GM12878 (cell line): ENCODE measurements around the gene PCDHGA1. TPM values are rescaled to one million over a fixed set of nuclear protein-coding genes. Genes with fewer than 3 reads are reported as not detected.
"Not testable (repeated sequence)": the region's sequence is repeated elsewhere in the genome, so short reads cannot be mapped to it uniquely, and the experiment has no call there.

ENCODE experiments used
- ATAC-seq: fragments of 200-7000 bp; cut with Tn5 transposase; 3 replicates; pipeline ENCODE4 v1.9.1; 2020; ENCODE audit warnings: mild to moderate bottlenecking, moderate library complexity
- BruUV-seq: library from RNA; stranded (reverse); fragments of 400-500 nt; replicated peaks from 2 replicates; lab custom pipeline; 2021; lab: Mats Ljungman, UMichigan
- CTCF ChIA-PET: fragments of 300-600 bp; sonication (Branson Sonifier 250); formaldehyde crosslinking; extraction: SDS; loops from one replicate; lab custom pipeline; 2021; ENCODE audit warnings: inconsistent platforms; lab: Yijun Ruan, JAX
- POLR2A ChIA-PET: fragments of 350-600 bp; formaldehyde crosslinking; extraction: SDS; loops from one replicate; lab custom pipeline; 2021; ENCODE audit warnings: inconsistent platforms; lab: Charles Lee
- RAD21 ChIA-PET: fragments of 300-600 bp; sonication (Branson Sonifier 250); formaldehyde crosslinking; loops from one replicate; lab custom pipeline; 2023; ENCODE audit warnings: antibody characterized with exemption; ENCODE audit not compliant: unreplicated experiment; lab: Charles Lee
- SMC1A ChIA-PET: fragments of 300-600 bp; sonication (Branson Sonifier 250); formaldehyde crosslinking; loops from one replicate; lab custom pipeline; 2023; ENCODE audit not compliant: unreplicated experiment, uncharacterized antibody; lab: Charles Lee
- DNase-seq: peaks from one replicate; pipeline ENCODE4 v3.0.0-alpha.2; 2011; ENCODE audit warnings: low read depth, low spot score
- FAIRE-seq: peaks from 3 replicates; lab custom pipeline; 2011; peaks lifted over from hg19 to GRCh38; lab: Jason Lieb, UNC
- H2AFZ ChIP-seq: 2 replicates; pipeline ENCODE4 v1.6.0; 2011; ENCODE audit warnings: low read depth, low read length, control low read depth; ENCODE audit not compliant: control insufficient read depth
- H3K27ac ChIP-seq: 2 replicates; pipeline ENCODE4 v1.5.1; 2011; ENCODE audit warnings: control low read depth; ENCODE audit not compliant: control insufficient read depth, insufficient read depth
- H3K27me3 ChIP-seq, 2 experiments: replicated peaks in 1 of 2; 2 replicates each; pipeline versions ENCODE4 v1.6.0 to v1.6.1; 2011; ENCODE audit warnings: low read length in 1 of 2; ENCODE audit not compliant: control insufficient read depth in 2 of 2, insufficient read depth in 2 of 2
- H3K36me3 ChIP-seq, 2 experiments: 2 replicates each; pipeline ENCODE4 v1.5.1; 2011; ENCODE audit warnings: low read length in 1 of 2; ENCODE audit not compliant: control insufficient read depth in 2 of 2, insufficient read depth in 2 of 2
- H3K4me1 ChIP-seq: 2 replicates; pipeline ENCODE4 v1.6.1; 2011; ENCODE audit warnings: mild to moderate bottlenecking, low read length, moderate library complexity, mixed read lengths; ENCODE audit not compliant: control insufficient read depth, insufficient read depth
- H3K4me2 ChIP-seq: 2 replicates; pipeline ENCODE4 v1.6.0; 2011; ENCODE audit warnings: control low read depth; ENCODE audit not compliant: control insufficient read depth, insufficient read depth
- H3K4me3 ChIP-seq: fragments of 200-600 bp; sonication (generic); 2 replicates; pipeline ENCODE4 v1.5.1; 2016
- H3K79me2 ChIP-seq: 2 replicates; pipeline ENCODE4 v1.6.0; 2011; ENCODE audit warnings: low read length; ENCODE audit not compliant: control insufficient read depth, insufficient read depth
- H3K9ac ChIP-seq: 2 replicates; pipeline ENCODE4 v1.8.0; 2011; ENCODE audit warnings: low read length, control low read depth, mixed read lengths; ENCODE audit not compliant: control insufficient read depth, insufficient read depth
- H3K9me3 ChIP-seq: replicated peaks from 3 replicates; pipeline ENCODE4 v1.5.1; 2011; ENCODE audit warnings: mild to moderate bottlenecking, low read length; ENCODE audit not compliant: control insufficient read depth, insufficient read depth
- H4K20me1 ChIP-seq: 2 replicates; pipeline ENCODE4 v1.6.0; 2011; ENCODE audit not compliant: control insufficient read depth, insufficient read depth
- CBX3 ChIP-seq: fragments of 200-600 bp; sonication (generic); IDR thresholded peaks from 2 replicates; pipeline ENCODE4 v1.6.1; 2016; ENCODE audit warnings: low read depth, borderline replicate concordance
- CBX5 ChIP-seq: sonication (generic); IDR thresholded peaks from 2 replicates; pipeline ENCODE4 v1.6.1; 2016; ENCODE audit warnings: low read depth, moderate library complexity, mild to moderate bottlenecking, inconsistent platforms
- IKZF2 ChIP-seq, 2 experiments: fragments of 450-650 bp; IDR thresholded peaks; 2 replicates each; pipeline ENCODE4 v1.6.1; 2017; ENCODE audit warnings: mild to moderate bottlenecking in 2 of 2, moderate library complexity in 2 of 2
- NR2F1 ChIP-seq: fragments of 450-650 bp; conservative IDR thresholded peaks from 2 replicates; pipeline ENCODE4 v1.6.1; 2017; ENCODE audit warnings: mild to moderate bottlenecking
- PAX8 ChIP-seq: fragments of 450-650 bp; IDR thresholded peaks from 2 replicates; pipeline ENCODE4 v1.6.1; 2017; ENCODE audit warnings: mild to moderate bottlenecking, moderate library complexity
- RAD51 ChIP-seq: fragments of 450-650 bp; IDR thresholded peaks from 2 replicates; pipeline ENCODE4 v1.6.1; 2016; ENCODE audit warnings: moderate library complexity, mild to moderate bottlenecking, inconsistent platforms
- RB1 ChIP-seq: fragments of 450-650 bp; formaldehyde crosslinking; IDR thresholded peaks from 2 replicates; pipeline ENCODE4 v1.6.1; 2017; ENCODE audit warnings: mild to moderate bottlenecking, borderline replicate concordance
- RFX5 ChIP-seq: IDR thresholded peaks from 2 replicates; pipeline ENCODE4 v1.6.1; 2011; ENCODE audit warnings: low read depth, low read length, improper control_type of control experiment
- SMARCA5 ChIP-seq: fragments of 450-650 bp; IDR thresholded peaks from 2 replicates; pipeline ENCODE4 v1.6.1; 2017; ENCODE audit warnings: mild to moderate bottlenecking
- SREBF1 ChIP-seq: IDR thresholded peaks from 2 replicates; pipeline ENCODE4 v1.6.1; 2012; ENCODE audit warnings: mild to moderate bottlenecking, low read length
- ZNF207 ChIP-seq: fragments of 450-650 bp; IDR thresholded peaks from 2 replicates; pipeline ENCODE4 v1.6.1; 2014; ENCODE audit warnings: antibody characterized with exemption, mild to moderate bottlenecking, borderline replicate concordance
- WGBS: methylation state at CpG from one replicate; pipeline ENCODE4 v1.1.6; 2016; ENCODE audit warnings: low lambda C conversion rate; ENCODE audit not compliant: insufficient replicate concordance, insufficient coverage; ENCODE audit errors: missing lambda C conversion rate; 5-methylcytosine and 5-hydroxymethylcytosine counted together
- in situ Hi-C: fragments of 300-500 bp; cut with MboI; formaldehyde crosslinking; loops from 9 replicates; pipeline ENCODE4 v1.14.3; 2018; ENCODE audit warnings: mixed read lengths
- intact Hi-C: fragments of 100-400 bp; cut with micrococcal nuclease; formaldehyde crosslinking; loops from one replicate; pipeline ENCODE4 v1.14.2; 2022; ENCODE audit not compliant: unreplicated experiment
- polyA plus RNA-seq, 11 experiments: library from polyadenylated mRNA; depleted of rRNA in 4 of 11; unstranded in 6 of 11; stranded (reverse) in 5 of 11; fragments of >200 nt; fragmentation: Nextera tagmentation in 4 of 11; fragmentation: Illumina TruSeq in 1 of 11; extraction: Ambion mirVana in 4 of 11; extraction: Trizol in 1 of 11; gene quantifications; 1 replicate in 1 of 11; 2 replicates in 10 of 11; pipeline versions ENCODE4 v1.2.1 to v1.2.3, GENCODE V29; 2011 to 2016; ENCODE audit warnings: inconsistent platforms in 2 of 11, missing spikeins in 2 of 11, low read depth in 1 of 11
- total RNA-seq, 4 experiments: library from RNA; depleted of rRNA in 3 of 4; stranded (reverse); fragments of >200 nt in 3 of 4; fragmentation: Illumina TruSeq in 1 of 4; extraction: Trizol in 1 of 4; gene quantifications; 2 replicates each; pipeline versions ENCODE4 v1.2.1 to v1.2.3, GENCODE V29; 2013 to 2021
- TF ChIP-seq, protein P1 (sequence below): fragments of 450-650 bp; IDR thresholded peaks from 2 replicates; pipeline ENCODE4 v1.6.1; 2016; ENCODE audit warnings: mild to moderate bottlenecking
- TF ChIP-seq, protein P2 (sequence below): fragments of 450-650 bp; IDR thresholded peaks from 2 replicates; pipeline ENCODE4 v1.6.1; 2018; ENCODE audit warnings: borderline replicate concordance, mild to moderate bottlenecking; ENCODE audit not compliant: partially characterized antibody

Gene PCDHGA1
- total and polyA plus RNA-seq, 10 of the 15 experiments (the other 5 are each of a cell fraction or from before 2014, with no cell fraction given), result 0.02 to 0.51 (median 0.19) TPM; not detected in 3

DNA sequence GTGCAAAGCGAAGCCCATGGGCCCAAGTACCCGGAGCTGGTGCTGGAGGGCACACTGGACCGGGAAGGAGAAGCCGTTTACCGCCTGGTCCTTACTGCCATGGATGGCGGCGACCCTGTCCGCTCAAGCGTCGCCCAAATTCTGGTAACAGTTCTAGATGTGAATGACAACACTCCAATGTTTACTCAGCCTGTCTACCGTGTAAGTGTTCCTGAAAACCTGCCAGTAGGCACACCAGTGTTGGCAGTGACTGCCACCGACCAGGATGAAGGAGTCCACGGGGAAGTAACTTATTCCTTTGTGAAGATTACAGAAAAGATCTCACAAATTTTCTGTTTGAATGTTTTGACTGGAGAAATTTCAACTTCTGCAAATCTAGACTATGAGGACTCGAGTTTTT is 44.3 kb downstream of the PCDHGA1 start:
- POLR2A ChIA-PET, result no interaction called here
- BruUV-seq, result no TSS peak
- Histone ChIP-seq H2AFZ (no peak overlapping the region), H3K4me2 (no peak overlapping the region), H3K4me1 (no peaks in the 10 kb centered on the region), H3K79me2 (no peaks in the 10 kb centered on the region), H3K4me3 (no peak overlapping the region), H3K36me3 (no peaks in the 10 kb centered on the region), H4K20me1 (no peaks in the 10 kb centered on the region), H3K27ac (no peak overlapping the region), H3K9me3 (peaks cover 17% of the 10 kb centered on the region; the same call in 2 of the 3 replicates), H3K9ac (no peak overlapping the region), H3K27me3 (no peaks in the 10 kb centered on the region)
- ATAC-seq (no peak), FAIRE-seq (no peak), DNase-seq (no peak)
- CTCF ChIA-PET, result interaction anchor here (0.9 to 1.3 kb wide), 3 partner anchors 46 to 189 kb away, joined by 3 to 6 read pairs (median 3); partner anchors contain the start of gene PCDHGA11
- RAD21 ChIA-PET, result no interaction called here
- intact Hi-C loops, result no loop called here
- TF ChIP-seq, protein P1, sequence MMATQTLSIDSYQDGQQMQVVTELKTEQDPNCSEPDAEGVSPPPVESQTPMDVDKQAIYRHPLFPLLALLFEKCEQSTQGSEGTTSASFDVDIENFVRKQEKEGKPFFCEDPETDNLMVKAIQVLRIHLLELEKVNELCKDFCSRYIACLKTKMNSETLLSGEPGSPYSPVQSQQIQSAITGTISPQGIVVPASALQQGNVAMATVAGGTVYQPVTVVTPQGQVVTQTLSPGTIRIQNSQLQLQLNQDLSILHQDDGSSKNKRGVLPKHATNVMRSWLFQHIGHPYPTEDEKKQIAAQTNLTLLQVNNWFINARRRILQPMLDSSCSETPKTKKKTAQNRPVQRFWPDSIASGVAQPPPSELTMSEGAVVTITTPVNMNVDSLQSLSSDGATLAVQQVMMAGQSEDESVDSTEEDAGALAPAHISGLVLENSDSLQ, result no peak
- no peak for TF ChIP-seq SREBF1
- TF ChIP-seq ZNF207, result no peak
- TF ChIP-seq, protein P2, sequence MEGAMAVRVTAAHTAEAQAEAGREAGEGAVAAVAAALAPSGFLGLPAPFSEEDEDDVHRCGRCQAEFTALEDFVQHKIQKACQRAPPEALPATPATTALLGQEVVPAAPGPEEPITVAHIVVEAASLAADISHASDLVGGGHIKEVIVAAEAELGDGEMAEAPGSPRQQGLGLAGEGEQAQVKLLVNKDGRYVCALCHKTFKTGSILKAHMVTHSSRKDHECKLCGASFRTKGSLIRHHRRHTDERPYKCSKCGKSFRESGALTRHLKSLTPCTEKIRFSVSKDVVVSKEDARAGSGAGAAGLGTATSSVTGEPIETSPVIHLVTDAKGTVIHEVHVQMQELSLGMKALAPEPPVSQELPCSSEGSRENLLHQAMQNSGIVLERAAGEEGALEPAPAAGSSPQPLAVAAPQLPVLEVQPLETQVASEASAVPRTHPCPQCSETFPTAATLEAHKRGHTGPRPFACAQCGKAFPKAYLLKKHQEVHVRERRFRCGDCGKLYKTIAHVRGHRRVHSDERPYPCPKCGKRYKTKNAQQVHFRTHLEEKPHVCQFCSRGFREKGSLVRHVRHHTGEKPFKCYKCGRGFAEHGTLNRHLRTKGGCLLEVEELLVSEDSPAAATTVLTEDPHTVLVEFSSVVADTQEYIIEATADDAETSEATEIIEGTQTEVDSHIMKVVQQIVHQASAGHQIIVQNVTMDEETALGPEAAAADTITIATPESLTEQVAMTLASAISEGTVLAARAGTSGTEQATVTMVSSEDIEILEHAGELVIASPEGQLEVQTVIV, result no peak
- no peak for TF ChIP-seq RFX5
- no peak for TF ChIP-seq SMARCA5
- TF ChIP-seq NR2F1, result no peak
- no peak for TF ChIP-seq CBX3
- TF ChIP-seq CBX5, result no peak
- no peak for TF ChIP-seq RB1
- TF ChIP-seq PAX8, result no peak
- TF ChIP-seq IKZF2 (IDR thresholded peaks at IDR 0.05), result no peak
- no peak for TF ChIP-seq RAD51
- 93% methylated on average over 14 of the region's 14 CpGs for WGBS
- SMC1A ChIA-PET, result interaction anchor here (0.8 kb wide), 1 partner anchor 22 kb away, joined by 5 read pairs; no protein-coding TSS in a partner anchor
- in situ Hi-C loops, result no loop called here

DNA sequence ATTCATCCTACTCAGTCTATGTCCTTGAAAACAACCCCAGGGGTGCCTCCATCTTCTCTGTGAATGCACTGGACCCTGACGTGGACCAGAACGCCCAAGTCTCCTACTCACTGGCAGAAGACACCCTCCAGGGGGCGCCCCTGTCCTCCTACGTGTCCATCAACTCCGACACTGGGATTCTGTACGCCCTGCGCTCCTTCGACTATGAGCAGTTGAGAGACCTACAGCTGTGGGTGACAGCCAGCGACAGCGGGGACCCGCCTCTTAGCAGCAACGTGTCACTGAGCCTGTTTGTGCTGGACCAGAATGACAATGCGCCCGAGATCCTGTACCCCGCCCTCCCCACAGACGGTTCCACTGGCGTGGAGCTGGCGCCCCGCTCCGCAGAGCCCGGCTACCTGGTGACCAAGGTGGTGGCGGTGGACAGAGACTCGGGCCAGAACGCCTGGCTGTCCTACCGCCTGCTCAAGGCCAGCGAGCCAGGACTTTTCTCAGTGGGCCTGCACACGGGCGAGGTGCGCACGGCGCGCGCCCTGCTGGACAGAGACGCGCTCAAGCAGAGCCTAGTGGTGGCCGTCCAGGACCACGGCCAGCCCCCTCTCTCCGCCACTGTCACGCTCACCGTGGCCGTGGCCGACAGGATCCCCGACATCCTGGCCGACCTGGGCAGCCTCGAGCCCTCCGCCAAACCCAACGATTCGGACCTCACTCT is 45.3 kb downstream of the PCDHGA1 start:
- BruUV-seq, intact Hi-C loops, CTCF ChIA-PET: not testable (repeated sequence)

More for the DNA sequence above, 45.3 kb downstream of the PCDHGA1 start:
- H3K9me3 ChIP-seq, result peaks cover 17% of the 10 kb centered on the region; the same call in 2 of the 3 replicates
- H3K36me3 ChIP-seq, H3K4me2 ChIP-seq, H3K4me3 ChIP-seq, FAIRE-seq, H3K27me3 ChIP-seq, ATAC-seq, in situ Hi-C loops, H2AFZ ChIP-seq, RAD21 ChIA-PET, POLR2A ChIA-PET, SMC1A ChIA-PET, H3K27ac ChIP-seq, H3K79me2 ChIP-seq, H4K20me1 ChIP-seq, DNase-seq, H3K4me1 ChIP-seq, H3K9ac ChIP-seq: not testable (repeated sequence)
- 89% methylated on average over 33 of the region's 48 CpGs for WGBS
